K562 (cell line): Measurements from ENCODE around the gene CRYGC. TPM values are rescaled to one million over a fixed set of nuclear protein-coding genes. Genes with fewer than 3 reads are reported as not detected.

ENCODE experiments used
- ARHGAP35 ChIP-seq: fragments of 450-650 bp; IDR thresholded peaks from 2 replicates; pipeline ENCODE4 v1.6.1; 2018; ENCODE audit not compliant: partially characterized antibody
- CEBPB ChIP-seq: fragments of 450-650 bp; IDR thresholded peaks from 2 replicates; pipeline ENCODE4 v1.6.1; 2016; ENCODE audit warnings: missing genetic modification characterization, missing compliant biosample characterization
- KLF16 ChIP-seq: IDR thresholded peaks from 2 replicates; pipeline ENCODE4 v1.6.1; 2016; ENCODE audit warnings: antibody characterized with exemption
- MAFG ChIP-seq: fragments of 450-650 bp; conservative IDR thresholded peaks from 2 replicates; pipeline ENCODE4 v1.6.1; 2016; ENCODE audit warnings: missing genetic modification characterization, missing compliant biosample characterization
- PHTF2 ChIP-seq: fragments of 250-450 bp; sonication (Bioruptor Pico); IDR thresholded peaks from 2 replicates; pipeline ENCODE4 v1.5.0; 2021; ENCODE audit warnings: mild to moderate bottlenecking
- YY1 ChIP-seq, 3 experiments: IDR thresholded peaks; 2 replicates each; pipeline ENCODE4 v1.6.1; 2011; ENCODE audit warnings: low read length in 2 of 3, mild to moderate bottlenecking in 2 of 3, moderate library complexity in 2 of 3, borderline replicate concordance in 1 of 3, control low read depth in 1 of 3, low read depth in 1 of 3; ENCODE audit not compliant: insufficient read depth in 3 of 3, insufficient replicate concordance in 2 of 3, control insufficient read depth in 1 of 3, insufficient read length in 1 of 3; ENCODE audit errors: extremely low read depth in 1 of 3
- ZC3H4 ChIP-seq: sonication (generic); formaldehyde crosslinking; IDR thresholded peaks from 2 replicates; pipeline ENCODE4 v1.9.0; 2021; ENCODE audit warnings: missing genetic modification reagents, borderline replicate concordance
- ZNF217 ChIP-seq: sonication (generic); formaldehyde crosslinking; IDR thresholded peaks from 2 replicates; pipeline ENCODE4 v1.8.0; 2022; ENCODE audit warnings: mild to moderate bottlenecking, missing genetic modification reagents
- ZNF316 ChIP-seq: fragments of 450-650 bp; IDR thresholded peaks from 2 replicates; pipeline ENCODE4 v1.6.1; 2016
- ZNF347 ChIP-seq: fragments of 450-650 bp; formaldehyde crosslinking; IDR thresholded peaks from 2 replicates; pipeline ENCODE4 v1.4.0; 2020; ENCODE audit warnings: low read depth, mild to moderate bottlenecking, moderate library complexity
- ZNF512 ChIP-seq: IDR thresholded peaks from 2 replicates; pipeline ENCODE4 v1.6.1; 2016; ENCODE audit warnings: missing genetic modification characterization, missing compliant biosample characterization
- polyA plus RNA-seq, 8 experiments: library from polyadenylated mRNA; depleted of rRNA in 4 of 8; stranded (reverse) in 5 of 8; unstranded in 3 of 8; fragments of >200 nt; fragmentation: Nextera tagmentation in 2 of 8; fragmentation: Illumina TruSeq in 1 of 8; extraction: Ambion mirVana in 2 of 8; extraction: Trizol in 1 of 8; gene quantifications; 2 replicates each; pipeline versions ENCODE4 v1.2.1 to v1.2.3, GENCODE V29; 2011 to 2014; ENCODE audit warnings: inconsistent platforms in 1 of 8, missing spikeins in 1 of 8
- total RNA-seq, 7 experiments: library from RNA; depleted of rRNA in 6 of 7; stranded (reverse); fragments of >200 nt in 6 of 7; fragmentation: Illumina TruSeq in 2 of 7; extraction: Trizol in 2 of 7; gene quantifications; 2 replicates each; pipeline versions ENCODE4 v1.2.1 to v1.2.3, GENCODE V29; 2011 to 2021; ENCODE audit warnings: low replicate concordance in 1 of 7

The CRYGC gene
- total and polyA plus RNA-seq, 9 of the 15 experiments (the other 6 are each of a cell fraction or from before 2014, with no cell fraction given), result not detected

- TF ChIP-seq ZNF512 (tag), result peak; percentile 47; the same call in 1 of the 2 replicates
- no peak for TF ChIP-seq ARHGAP35
- no peak for TF ChIP-seq PHTF2 (CRISPR knock-in tag)
- TF ChIP-seq ZNF217, result no peak
- TF ChIP-seq YY1 (IDR thresholded peaks at IDR 0.05; ENCODE audit: borderline replicate concordance in 1 of 3, control insufficient read depth in 1 of 3, extremely low read depth in 1 of 3, insufficient read depth in 3 of 3, insufficient read length in 1 of 3, insufficient replicate concordance in 2 of 3, low read depth in 1 of 3, low read length in 2 of 3), result peak in 1 of 3 experiments; percentile 19
- peak; percentile 60 for TF ChIP-seq CEBPB (tag)
- TF ChIP-seq ZNF347 (CRISPR knock-in tag), result no peak
- TF ChIP-seq ZC3H4 (CRISPR knock-in tag), result no peak
- TF ChIP-seq ZNF316, result peak; percentile 92
- peak; percentile 82 for TF ChIP-seq MAFG (tag)
- peak; percentile 31; the same call in 1 of the 2 replicates for TF ChIP-seq KLF16
These were observed 45.6 kb upstream of the CRYGC start (continued) for GRCh38 chr2:208175069-208175839.
